ENCODE results near the gene GSTT4.
"Not testable (repeated sequence)": the region's sequence is repeated elsewhere in the genome, so short reads cannot be mapped to it uniquely, and the experiment has no call there.

GSTT4 gene

DNA sequence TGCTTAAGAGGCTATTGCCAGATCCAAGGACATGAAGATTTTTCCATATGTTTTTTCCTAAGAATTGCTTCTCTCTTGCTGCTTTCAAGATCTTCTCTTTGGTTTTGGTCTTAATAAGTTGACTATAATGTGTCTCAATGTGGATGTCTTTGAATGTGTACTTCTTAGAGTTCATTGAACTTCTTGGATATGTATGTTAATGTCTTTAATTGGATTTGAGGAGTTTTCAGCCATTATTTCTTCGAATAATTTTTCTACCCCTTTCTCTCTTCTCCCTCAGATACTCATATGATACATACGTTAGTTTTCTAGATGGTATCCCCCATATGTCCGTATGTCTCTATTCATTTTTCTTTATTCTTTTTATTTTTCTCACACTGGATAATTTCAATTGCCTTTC is 19.1 kb upstream of the GSTT4 start:
- DNase-seq (ENCODE audit: low read depth in 2 of 2): no peak

DNA sequence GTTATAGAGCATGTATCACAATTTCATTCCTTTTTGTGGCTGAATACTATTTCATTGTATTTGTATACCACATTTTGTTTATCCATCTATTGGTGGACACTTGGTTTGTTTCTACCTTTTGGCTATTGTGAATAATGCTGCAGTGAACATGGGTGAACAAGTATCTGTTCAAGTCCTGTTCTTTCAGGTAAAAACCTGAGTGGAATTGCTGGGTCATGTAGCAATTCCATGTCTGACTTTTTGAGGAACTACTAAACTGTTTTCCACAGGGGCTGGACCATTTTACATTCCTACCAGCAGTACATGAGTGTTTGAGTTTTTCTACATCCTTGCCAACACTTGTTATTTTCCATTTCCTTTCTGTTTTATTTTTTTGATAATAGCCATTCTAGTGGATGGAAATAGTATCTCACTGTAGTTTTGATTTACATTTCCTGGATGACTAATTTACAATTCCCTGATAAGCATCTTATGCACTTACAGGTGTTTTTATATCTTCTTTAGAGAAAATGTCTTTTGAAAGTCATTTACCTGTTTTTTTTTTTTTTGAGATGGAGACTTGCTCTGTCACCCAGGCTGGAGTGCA is 18.0 kb upstream of the GSTT4 start:
- DNase-seq (ENCODE audit: low read depth in 2 of 2): no peak

DNA sequence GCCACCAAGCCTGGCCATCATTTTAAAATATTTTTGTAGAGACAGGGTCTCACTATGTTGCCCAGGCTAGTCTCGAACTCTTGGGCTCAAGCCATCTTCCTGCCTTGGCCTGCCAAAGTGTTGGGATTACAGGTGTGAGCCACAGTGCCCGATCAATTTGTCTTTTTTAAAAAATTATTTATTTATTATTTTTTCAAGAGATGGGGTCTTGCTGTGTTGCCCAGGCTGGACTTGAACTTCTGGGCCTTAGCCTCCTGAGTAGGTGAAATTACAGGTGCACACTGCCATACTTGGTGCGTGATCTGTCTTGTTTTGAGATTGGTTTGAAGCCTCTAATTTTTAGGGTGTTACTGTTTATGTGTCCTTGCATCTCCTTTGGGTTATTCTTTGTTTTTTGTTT is 16.1 kb upstream of the GSTT4 start:
- no peak for DNase-seq (ENCODE audit: low read depth in 2 of 2)

DNA sequence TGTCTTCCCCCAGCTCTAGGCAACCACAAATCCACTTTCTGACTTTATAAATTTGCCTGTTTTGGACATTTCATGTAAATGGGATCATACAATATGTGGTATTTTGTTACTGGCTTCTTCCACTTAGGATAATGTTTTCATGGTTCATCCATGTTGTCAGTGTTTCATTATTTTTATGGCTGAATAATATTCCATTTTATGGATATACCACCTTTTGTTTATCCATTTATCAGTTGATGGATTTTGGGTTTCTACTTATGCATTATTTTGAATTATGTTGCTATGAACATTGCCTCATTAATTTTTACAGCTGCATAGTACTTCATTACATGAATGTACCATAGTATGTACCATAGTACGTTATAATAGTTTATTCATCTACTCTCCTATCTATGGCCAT is 10.9 kb upstream of the GSTT4 start:
- DNase-seq (ENCODE audit: low read depth in 2 of 2): no peak

DNA sequence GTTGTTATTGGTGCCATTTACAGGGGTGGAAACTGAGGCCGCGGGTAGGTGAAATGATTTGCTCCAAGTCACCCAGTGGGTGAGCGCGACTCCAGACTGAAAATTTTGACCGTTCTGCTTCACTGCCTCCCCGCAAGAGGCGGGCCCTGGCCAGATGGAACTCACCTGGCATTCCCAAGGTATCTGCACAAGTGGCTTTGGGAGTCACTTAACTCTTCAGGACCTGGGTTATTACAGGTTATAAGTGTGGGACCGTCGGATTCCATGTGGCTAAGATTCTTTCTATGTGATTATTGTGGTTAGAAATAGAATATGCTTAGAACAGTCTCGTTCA is 6.4 kb upstream of the GSTT4 start:
- no peak for DNase-seq (ENCODE audit: low read depth in 2 of 2)

DNA sequence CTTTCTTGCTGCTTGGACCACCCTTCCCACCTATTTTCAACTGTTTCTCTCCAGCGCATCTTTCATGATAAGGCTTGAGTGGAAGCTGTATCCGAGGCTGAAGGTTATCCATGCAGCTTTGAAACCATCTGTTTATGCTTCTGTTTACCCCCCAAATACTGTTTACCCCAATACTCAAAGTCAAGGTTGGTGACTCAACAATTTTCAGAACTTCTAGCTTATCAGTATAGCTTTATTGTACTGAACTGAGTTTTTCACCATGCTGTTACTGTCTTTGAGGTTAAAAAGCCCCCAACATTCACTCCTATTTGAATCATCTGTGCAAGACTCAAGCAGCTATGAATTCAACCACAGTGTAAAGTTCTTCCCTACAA is 4.8 kb upstream of the GSTT4 start:
- DNase-seq (ENCODE audit: low read depth in 2 of 2): no peak

DNA sequence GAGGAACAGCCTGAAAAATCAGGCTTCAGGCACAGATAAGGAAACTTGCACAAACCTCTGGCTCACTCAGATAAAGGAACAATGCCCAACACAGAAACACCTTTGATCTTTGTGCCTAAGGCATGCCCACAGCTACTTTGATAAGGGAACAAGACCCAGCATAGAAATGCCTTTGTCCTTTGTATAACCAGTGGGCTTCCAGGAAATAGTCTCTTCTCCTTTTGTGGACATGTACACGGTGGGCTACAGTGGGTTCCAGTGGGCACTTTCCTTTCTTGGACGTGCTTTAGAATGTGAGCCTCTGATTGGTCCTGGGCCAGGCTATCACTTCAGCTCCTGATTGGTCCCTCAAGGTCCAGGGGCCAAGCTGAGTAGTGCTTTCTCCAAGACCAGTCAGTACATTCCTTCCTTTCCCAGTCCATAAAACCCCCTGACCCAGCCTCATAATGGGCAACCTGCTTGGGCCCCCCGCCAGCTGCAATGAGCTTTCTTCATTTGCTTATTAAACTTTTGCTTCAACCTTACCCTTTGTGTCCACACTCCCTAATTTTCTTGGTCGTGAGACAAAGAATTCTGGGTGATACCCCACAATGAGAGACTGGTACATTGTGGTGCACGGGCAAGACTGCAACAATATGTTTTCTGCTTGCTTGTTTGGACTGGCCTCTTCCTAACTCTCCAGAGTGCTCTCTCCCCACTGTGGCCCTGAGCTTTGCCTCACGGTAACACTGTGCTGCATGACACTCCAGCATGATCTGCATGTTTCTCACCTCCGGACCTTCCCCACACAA is 4.2 kb upstream of the GSTT4 start:
- DNase-seq (ENCODE audit: low read depth in 2 of 2): no peak

DNA sequence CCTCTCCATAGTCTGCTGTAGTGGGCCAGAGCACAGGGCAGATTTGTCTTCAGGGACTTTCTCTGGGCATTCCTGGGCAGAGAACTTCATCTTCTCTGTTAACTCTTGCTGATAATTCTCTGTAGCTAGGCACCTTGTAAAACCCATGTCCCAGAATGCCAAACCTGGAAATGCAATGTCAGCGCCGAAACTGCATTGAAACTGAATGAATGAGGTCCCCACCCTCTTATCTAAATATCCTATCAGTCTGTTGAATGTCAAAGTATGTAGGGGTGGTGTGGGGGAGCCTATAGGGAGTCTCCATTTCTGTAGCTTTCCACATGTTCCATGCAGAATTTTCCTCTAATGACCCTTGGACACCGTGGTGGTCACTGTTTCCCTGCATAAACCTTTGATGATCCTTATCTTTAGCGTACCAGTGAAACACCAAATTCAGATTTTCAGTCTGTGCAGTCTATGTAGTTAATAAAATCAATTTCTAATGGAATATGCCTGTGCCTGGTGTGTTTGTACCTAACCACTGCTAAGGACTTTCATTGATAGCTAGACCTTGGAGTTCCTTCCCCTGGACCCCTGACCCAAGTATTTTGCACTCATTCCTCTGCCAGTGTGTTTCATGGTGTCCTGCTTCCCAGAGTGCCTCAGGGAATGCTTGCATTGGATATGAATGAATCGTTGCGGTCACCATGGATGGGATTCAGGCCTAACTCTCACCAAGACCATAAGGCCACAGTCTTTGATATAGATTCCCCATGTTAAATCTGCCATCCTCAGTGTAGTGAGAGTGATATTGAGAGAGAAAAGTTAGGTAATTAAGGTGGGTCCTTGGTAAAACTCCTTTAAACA is 3.4 kb upstream of the GSTT4 start:
- DNase-seq (ENCODE audit: low read depth in 2 of 2): no peak

DNA sequence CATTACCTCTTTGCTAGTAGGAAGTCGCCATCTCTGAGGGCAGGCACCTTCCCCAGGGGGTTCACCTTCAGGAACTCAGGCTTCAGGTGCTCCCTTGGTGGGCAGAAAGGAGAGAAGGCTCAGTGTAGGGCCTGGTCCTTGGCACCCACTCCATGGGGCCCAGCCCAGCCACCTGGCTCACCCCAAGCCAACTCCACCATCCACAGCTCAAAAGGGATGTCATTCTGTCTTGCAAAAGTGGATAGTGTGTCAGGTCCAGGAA is 2.7 kb upstream of the GSTT4 start:
- no peak for DNase-seq (ENCODE audit: low read depth in 2 of 2)

DNA sequence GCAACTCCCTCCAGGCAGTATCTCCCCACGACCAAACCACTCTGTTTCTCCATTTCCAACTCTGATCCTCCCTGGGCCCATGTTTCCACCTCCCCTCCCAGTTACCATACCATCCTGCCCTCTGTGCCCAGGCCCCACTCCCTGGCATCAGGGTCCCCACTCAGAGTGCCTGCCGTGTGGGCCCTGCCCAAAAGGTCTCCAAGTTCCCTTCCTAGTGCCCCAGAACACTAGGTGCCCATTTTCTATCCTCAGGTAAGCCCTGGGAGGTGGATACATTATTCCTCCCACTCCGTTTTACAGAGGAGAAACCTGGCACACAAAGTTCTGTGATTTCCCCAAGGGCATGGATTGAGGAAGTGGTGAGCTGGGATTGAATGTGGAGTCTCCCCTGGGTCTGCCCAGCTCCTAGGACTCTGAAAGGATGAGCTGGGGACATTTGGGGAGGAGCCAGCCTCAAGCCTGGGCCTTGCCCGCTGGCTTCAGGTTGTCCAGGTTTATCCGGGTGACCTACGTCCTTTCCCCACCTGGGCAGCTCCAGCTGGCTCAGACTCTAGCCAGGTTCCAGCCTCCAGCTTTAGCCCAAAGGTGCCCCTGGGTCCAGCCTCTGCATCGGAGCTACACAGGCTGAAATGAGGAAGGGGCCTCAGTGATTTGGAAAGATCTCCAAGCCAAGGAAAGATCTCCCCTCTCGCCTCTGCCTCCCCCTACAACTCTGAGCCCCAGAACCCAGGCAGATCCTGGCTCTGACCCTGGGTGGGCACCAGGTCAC is 2.2 kb upstream of the GSTT4 start:
- DNase-seq (ENCODE audit: low read depth in 2 of 2): no peak

DNA sequence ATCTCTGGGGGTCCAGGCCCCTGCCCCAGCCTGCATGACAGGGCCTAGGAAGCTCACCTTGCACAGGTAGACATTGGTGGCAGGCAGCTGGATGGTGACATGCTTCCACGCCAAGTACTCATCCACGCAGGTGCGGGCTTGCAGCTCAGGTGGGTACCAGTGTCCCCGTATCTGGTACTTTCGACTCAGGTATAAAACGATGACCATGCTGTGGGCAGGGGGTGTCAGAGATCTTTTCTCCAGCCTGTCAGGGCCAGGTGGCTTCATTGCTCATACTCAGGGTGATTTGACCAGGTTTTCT is 1.6 kb upstream of the GSTT4 start:
- no peak for DNase-seq (ENCODE audit: low read depth in 2 of 2)

DNA sequence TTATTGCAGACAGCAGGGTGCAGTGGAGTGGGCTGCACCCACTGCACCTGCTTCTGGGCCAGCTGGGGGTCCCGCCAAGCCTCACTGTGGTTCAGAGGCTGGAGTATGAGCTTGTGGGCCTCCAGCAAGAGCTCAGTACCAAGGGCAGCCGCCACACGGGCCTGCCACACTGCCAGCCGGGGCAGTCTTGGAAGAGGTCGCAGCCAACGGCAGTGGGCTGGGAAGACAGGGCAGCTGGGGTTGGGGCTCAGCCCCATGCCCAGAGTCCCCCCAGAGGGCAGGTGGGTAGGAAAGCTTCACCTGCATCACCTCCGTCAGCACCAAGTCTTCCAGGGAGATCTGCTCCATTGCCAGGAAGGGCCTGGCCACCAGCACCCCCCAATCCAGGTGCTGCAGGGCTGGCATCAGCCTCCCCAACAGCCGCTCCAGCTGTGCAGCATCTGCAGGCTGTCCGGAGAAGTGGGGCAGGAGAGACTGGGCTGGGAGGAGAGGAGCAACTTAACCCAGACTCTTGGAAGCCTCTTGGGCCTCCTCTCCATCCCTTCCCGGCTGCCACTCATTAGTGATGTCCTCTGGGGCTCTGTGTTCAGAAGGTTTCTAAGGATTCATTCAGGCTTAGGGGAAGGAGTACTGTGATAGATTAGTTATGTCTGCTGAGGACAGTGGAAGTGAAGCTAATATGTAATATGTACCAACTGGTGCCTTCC is 1.1 kb upstream of the GSTT4 start:
- no peak for DNase-seq (ENCODE audit: low read depth in 2 of 2)

DNA sequence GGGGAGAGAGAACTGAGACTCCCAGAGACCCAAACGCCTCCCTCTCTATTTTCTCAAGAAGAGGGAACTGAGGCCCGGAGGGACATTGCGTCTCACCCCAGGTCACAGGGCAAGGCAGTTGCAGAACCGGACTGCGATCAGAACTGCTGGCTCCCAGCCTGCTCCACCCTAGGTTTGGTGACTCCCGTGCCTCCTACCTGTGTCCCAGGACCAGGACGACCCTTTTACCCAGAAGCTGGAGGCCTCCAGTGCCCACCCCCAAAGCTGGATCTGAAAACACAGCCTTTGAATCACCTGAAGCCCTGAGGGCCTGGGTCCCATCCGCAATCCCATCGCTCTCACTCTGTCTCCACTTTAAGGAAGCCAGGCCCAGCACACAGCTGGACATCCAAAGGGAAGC is 1.4 kb downstream of the GSTT4 start:
- no peak for DNase-seq (ENCODE audit: low read depth in 2 of 2)

DNA sequence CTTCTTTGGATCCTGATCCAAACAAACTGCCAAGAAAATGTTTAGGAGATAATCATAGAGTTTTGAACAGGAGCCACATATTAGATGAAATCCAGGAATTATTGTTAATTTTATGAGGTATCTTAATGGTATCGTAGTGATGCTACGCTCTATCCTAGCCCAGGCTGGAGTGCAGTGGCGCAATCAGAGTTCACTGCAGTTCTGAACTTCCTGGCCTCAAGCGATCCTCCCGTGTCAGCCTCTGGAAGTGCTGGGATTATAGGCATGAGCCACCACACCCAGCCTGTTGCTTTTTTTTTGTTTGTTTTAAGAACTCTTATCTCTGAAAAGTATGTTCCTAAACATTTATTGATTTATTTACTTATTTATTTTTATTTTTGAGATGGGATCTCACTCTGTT is 2.4 kb downstream of the GSTT4 start:
- DNase-seq (ENCODE audit: low read depth in 2 of 2): no peak

DNA sequence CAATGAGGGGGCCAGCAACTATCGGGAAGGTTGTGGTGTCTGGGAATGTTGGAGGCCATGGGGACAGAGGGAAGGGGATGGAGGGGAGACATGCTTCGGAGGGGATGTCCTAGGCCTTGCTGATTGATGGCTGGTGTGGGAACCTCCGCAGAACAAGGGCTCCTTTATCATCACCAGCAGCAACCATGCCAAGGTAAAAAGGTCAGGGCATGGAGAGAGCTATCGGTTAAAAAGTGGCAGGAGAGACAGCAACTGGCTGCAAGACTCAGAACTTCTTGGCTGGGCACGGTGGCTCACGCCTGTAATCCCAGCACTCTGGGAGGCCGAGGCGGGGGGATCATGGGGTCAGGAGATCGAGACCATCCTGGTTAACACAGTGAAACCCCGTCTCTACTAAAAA is 3.0 kb downstream of the GSTT4 start:
- no peak for DNase-seq (ENCODE audit: low read depth in 2 of 2)

DNA sequence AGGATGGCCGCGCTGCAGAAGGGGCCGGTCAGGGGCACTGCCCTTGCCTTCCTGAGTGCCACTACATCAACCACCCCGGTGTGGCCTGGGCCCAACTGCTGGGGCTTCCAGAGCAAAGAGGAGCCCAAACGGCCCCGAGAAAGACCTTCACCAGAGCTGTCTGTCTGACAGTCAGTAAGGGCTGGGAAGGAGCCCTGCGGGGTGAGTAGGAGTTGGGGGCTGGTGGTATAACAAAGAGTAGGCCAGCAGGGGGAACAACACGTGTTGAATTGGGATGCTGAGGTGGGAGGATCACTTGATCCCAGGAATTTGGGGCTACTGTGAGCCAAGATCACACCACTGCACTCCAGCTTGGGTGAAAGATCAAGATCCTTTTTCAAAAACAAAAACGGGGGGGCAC is 3.9 kb downstream of the GSTT4 start:
- DNase-seq (ENCODE audit: low read depth in 2 of 2): no peak

DNA sequence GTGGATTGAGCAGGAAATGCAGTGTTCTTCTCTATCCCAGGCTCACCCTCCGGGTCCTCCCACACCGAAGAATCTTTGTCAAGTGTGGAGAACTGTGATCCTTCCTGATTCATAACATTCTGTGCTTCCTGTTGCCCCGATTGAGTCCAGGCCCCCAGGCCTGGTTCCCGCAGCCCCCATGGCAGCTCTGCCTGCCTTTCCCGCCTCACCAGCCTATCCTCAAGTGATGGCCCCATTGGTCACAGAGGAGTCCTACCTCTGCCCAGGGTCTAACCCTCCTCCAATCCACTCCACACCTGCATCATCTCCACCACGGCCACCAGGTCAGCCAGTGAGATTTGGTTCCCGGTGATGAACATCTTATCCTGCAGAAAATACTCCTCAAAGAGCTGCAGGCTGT is 5.5 kb downstream of the GSTT4 start:
- not testable (repeated sequence) for DNase-seq (ENCODE audit: low read depth in 2 of 2)

DNA sequence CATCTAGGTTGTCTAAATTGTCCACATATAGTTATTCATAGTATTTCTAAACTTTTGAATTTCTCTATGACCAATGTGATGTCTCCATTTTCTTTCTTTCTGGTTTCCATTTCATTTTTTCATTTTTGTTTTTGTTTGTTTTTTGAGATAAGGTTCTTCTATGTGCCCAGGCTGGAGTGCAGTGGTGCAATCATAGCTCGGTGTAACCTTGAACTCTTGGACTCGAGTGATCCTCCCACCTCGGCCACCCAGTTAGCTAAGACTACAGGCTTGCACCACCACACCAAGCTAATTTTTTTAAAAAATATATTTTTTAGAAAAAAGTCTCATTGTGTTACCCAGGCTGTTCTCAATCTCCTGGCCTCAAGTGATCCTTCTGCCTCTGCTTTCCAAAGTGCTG is 8.2 kb downstream of the GSTT4 start:
- no peak for DNase-seq (ENCODE audit: low read depth in 2 of 2)

DNA sequence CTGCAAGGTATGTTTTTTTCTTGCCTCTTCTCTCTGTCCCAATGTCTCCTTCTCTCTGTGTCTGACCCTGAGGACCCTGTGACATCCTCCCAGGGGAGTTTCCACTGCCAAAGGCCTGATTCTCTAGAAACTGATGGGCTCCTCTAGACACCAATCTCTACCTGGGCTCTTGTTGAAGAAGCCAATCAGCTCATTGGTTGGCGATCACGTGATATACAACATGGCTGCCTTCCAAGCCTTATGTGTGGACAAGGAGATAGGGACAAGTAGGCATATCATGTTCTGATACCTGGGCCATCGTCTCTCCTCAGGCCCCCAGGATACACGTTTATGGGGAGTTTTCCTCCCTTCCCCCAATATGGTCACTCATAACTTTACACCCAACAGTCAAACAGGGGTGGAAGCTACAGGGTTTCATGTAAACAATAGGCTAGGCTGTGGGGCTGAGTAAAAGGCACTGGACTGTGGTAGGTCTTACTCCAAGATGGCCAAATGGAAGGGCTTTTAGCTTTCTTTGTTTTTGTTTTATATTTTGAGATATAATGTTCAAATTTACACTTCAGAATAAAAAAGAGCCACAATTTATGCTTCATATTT is 11.6 kb downstream of the GSTT4 start:
- DNase-seq (ENCODE audit: low read depth in 2 of 2): not testable (repeated sequence)

DNA sequence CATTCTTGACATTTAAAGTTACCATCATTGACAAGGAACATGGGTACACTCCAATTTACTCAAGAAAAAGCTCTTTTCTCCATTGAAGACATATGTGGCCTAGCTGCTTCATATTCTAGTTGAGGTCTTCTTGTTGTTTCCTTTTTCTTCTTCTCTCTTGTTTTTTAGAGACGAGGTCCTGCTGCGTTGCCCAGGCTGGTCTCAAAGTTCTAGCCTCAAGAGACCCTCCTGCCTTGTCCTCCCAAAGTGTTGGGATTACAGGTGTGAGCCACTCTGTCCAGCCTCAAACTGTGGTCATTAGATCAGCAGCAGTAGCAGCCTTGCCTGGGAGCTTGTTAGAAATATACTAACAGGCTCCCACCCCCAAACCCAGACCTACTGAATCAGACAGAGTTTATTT is 12.2 kb downstream of the GSTT4 start:
- not testable (repeated sequence) for DNase-seq (ENCODE audit: low read depth in 2 of 2)

DNA sequence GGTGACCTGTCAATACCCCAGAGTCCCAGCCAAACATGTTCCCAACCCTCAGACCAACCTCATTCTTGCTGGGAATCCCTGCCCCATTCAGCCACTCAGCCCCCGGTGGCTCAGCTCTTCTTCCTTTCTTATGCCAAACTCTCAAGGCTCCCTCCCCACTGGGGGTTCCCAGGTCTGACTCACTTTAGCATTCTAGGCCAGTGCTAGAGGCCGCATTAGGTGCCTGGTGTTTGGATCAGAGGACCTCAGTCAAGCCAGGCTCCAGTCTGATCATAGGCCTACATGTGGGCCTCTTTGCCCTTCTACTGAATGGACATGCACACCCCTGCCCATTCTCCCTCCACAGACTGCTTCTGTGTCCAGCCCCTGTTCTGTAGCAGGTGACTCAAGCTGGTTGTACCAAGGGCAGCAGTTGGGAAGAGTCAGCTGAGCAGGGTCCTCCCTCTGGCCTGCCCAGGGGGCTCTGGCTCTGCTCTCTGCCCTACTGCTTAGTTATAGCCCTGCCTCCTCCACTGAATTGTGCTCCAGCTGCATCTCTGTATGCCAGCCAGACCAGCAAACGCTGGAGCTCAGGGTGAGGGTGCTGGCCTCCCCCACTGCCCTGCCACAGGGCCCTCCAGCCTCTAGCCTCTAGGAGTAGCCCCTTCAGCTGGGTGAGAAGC is 15.5 kb downstream of the GSTT4 start:
- not testable (repeated sequence) for DNase-seq (ENCODE audit: low read depth in 2 of 2)

All from stimulated activated CD4-positive, alpha-beta T cell treated with anti-CD3 and anti-CD28 coated beads, Interleukin-1b, Interleukin-23, amount 100 ng/mL, for 4 hours (primary cell).